Measurements from ENCODE around the gene OSBP2. TPM values are rescaled to one million over a fixed set of nuclear protein-coding genes. Genes with fewer than 3 reads are reported as not detected.

Gene OSBP2
- total RNA-seq, 2 experiments from 2014 or later: 0.58 to 0.72 TPM

- H3K27me3 Mint-ChIP-seq: no peaks in the 10 kb centered on the region
- ChIA-PET POLR2A (no interaction called here), CTCF (no interaction called here)
- no peak for DNase-seq
- intact Hi-C loops (cut with micrococcal nuclease): no loop called here
- H3K9me3 Mint-ChIP-seq: no peaks in the 10 kb centered on the region
- TF ChIP-seq, protein P1, sequence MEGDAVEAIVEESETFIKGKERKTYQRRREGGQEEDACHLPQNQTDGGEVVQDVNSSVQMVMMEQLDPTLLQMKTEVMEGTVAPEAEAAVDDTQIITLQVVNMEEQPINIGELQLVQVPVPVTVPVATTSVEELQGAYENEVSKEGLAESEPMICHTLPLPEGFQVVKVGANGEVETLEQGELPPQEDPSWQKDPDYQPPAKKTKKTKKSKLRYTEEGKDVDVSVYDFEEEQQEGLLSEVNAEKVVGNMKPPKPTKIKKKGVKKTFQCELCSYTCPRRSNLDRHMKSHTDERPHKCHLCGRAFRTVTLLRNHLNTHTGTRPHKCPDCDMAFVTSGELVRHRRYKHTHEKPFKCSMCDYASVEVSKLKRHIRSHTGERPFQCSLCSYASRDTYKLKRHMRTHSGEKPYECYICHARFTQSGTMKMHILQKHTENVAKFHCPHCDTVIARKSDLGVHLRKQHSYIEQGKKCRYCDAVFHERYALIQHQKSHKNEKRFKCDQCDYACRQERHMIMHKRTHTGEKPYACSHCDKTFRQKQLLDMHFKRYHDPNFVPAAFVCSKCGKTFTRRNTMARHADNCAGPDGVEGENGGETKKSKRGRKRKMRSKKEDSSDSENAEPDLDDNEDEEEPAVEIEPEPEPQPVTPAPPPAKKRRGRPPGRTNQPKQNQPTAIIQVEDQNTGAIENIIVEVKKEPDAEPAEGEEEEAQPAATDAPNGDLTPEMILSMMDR (IDR thresholded peaks at IDR 0.05): no peak
- no peak for ATAC-seq
- no peak overlapping the region for H3K27ac Mint-ChIP-seq
- H3K36me3 Mint-ChIP-seq (ENCODE audit: low read depth): no peaks in the 10 kb centered on the region
- no peaks in the 10 kb centered on the region for H3K4me1 Mint-ChIP-seq (ENCODE audit: low read depth)
- no peak overlapping the region for H3K4me3 Mint-ChIP-seq
Measured at GRCh38 chr22:30883586-30884145, 189.0 kb downstream of the OSBP2 start.

DNA sequence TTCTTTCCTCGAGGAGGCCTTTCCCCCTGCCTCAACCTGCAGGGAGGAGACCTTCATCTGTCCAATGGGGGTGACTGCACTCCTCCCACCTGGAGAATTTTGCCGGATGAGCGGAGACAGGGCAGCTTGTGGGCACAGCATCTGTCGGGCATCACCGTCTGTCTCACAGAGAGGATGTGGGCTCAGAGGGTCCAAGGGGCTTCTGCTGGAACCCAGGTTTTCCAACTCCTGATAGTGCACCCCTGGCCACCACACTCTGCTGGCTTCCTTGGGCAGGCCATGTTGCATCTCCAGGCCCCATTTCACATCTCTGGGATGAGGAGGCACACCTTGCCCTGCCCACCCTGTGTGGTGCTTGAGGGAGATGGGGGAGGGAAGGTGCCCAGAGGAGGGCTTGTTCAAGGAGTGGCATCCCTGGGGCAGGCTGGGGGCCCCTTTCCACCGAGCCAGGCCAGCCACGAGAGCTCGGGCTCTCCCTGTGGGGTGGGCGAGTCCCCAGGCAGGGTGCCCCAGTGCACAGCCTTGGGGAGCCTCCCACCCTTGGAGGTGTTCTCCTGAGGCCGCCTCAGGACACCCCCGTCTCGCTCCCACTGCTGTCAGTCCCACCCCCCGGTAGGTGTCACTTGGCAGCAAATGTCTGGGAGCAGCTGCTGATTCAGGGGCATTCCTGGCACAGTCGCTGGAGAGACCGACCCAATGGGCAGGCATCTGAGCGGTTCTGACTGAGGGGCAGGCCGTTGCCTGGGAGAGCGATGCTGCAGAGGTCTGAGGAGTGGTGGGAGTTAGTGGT is 189.7 kb downstream of the OSBP2 start:
- no peak for ATAC-seq
- intact Hi-C loops (cut with micrococcal nuclease): no loop called here
- no peaks in the 10 kb centered on the region for H3K36me3 Mint-ChIP-seq (ENCODE audit: low read depth)
- TF ChIP-seq, protein P1 (IDR thresholded peaks at IDR 0.05): no peak
- no peaks in the 10 kb centered on the region for H3K4me1 Mint-ChIP-seq (ENCODE audit: low read depth)
- no peaks in the 10 kb centered on the region for H3K27me3 Mint-ChIP-seq
- POLR2A ChIA-PET: no interaction called here
- H3K27ac Mint-ChIP-seq: no peak overlapping the region
- H3K4me3 Mint-ChIP-seq: no peak overlapping the region
- no peaks in the 10 kb centered on the region for H3K9me3 Mint-ChIP-seq
- DNase-seq: no peak
- CTCF ChIA-PET: no interaction called here

DNA sequence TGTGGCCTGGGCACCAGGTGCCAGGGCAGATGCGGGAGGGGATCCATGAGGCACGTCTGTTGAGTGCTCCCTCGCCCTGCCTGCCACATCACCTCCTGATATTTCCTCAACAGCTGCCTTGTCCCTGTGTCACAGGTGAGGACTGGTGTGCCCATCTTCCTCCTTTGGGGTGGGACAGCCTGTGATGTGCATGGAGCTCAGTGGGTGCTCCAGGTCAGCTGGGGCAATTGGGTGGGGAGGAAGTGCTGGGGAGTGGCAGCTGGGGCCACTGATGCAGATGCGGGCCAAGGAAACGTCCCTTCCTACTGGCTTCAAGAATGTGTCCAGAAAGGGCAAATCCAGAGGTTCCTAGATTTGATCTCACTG is 190.3 kb downstream of the OSBP2 start:
- intact Hi-C loops (cut with micrococcal nuclease): no loop called here
- CTCF ChIA-PET: no interaction called here
- ATAC-seq (no peak), DNase-seq (no peak)
- Mint-ChIP-seq H3K27me3 (no peaks in the 10 kb centered on the region), H3K36me3 (ENCODE audit: low read depth) (no peaks in the 10 kb centered on the region), H3K4me1 (ENCODE audit: low read depth) (no peaks in the 10 kb centered on the region), H3K9me3 (no peaks in the 10 kb centered on the region), H3K27ac (no peak overlapping the region), H3K4me3 (no peak overlapping the region)
- POLR2A ChIA-PET: no interaction called here
- TF ChIP-seq, protein P1 (IDR thresholded peaks at IDR 0.05): no peak

GRCh38 chr22:30885591-30885990 is 190.9 kb downstream of the OSBP2 start:
- H3K4me3 Mint-ChIP-seq: no peak overlapping the region
- POLR2A ChIA-PET: interaction anchor here (0.7 kb wide), 1 partner anchor 80 kb away, joined by 3 read pairs; no protein-coding TSS in a partner anchor
- no peak for ATAC-seq
- TF ChIP-seq, protein P1 (IDR thresholded peaks at IDR 0.05): no peak
- CTCF ChIA-PET: no interaction called here
- no peak overlapping the region for H3K27ac Mint-ChIP-seq
- no peak for DNase-seq
- H3K27me3 Mint-ChIP-seq: no peaks in the 10 kb centered on the region
- no peaks in the 10 kb centered on the region for H3K9me3 Mint-ChIP-seq
- H3K4me1 Mint-ChIP-seq (ENCODE audit: low read depth): no peaks in the 10 kb centered on the region
- intact Hi-C loops (cut with micrococcal nuclease): no loop called here
- H3K36me3 Mint-ChIP-seq (ENCODE audit: low read depth): no peaks in the 10 kb centered on the region

- Mint-ChIP-seq H3K4me3 (no peak overlapping the region), H3K9me3 (no peaks in the 10 kb centered on the region), H3K4me1 (ENCODE audit: low read depth) (no peaks in the 10 kb centered on the region), H3K36me3 (ENCODE audit: low read depth) (no peaks in the 10 kb centered on the region), H3K27ac (no peak overlapping the region), H3K27me3 (no peaks in the 10 kb centered on the region)
- ChIA-PET POLR2A (interaction anchor here (1.0 kb wide), 1 partner anchor 54 kb away, joined by 3 read pairs; no protein-coding TSS in a partner anchor), CTCF (interaction anchor here (1.3 kb wide), 1 partner anchor 21 kb away, joined by 3 read pairs; no protein-coding TSS in a partner anchor)
- ATAC-seq: no peak
- TF ChIP-seq, protein P1 (IDR thresholded peaks at IDR 0.05): no peak
- DNase-seq: no peak
- intact Hi-C loops (cut with micrococcal nuclease): no loop called here
Measured at GRCh38 chr22:30887453-30887852, 192.8 kb downstream of the OSBP2 start.

Data from activated CD8-positive, alpha-beta T cell treated with anti-CD3 and anti-CD28 coated beads for 36 hours (primary cell).